Sigmoid colon (tissue), 7 donors: ENCODE results near the gene TNPO3. TPM values are rescaled to one million over a fixed set of nuclear protein-coding genes. Genes with fewer than 3 reads are reported as not detected.

ENCODE experiments used
- DNase-seq: peaks from one replicate; pipeline ENCODE4 v3.0.0-alpha.2; 2019
- H3K27ac ChIP-seq, 4 donors: fragments of 200-600 bp; sonication (generic); one replicate each; pipeline ENCODE4 v1.5.1; 2016 to 2019; ENCODE audit warnings: mild to moderate bottlenecking in 1 of 4
- H3K27me3 ChIP-seq, 3 donors: fragments of 200-600 bp; sonication (generic); one replicate each; pipeline ENCODE4 v1.5.1; 2019; ENCODE audit warnings: mild to moderate bottlenecking in 1 of 3
- H3K36me3 ChIP-seq, 4 donors: fragments of 200-600 bp; sonication (generic); one replicate each; pipeline ENCODE4 v1.5.1; 2016 to 2019
- H3K4me1 ChIP-seq, 4 donors: fragments of 200-600 bp; sonication (generic); one replicate each; pipeline ENCODE4 v1.5.1; 2017 to 2019
- H3K4me3 ChIP-seq, 4 donors: fragments of 200-600 bp; sonication (generic); one replicate each; pipeline ENCODE4 v1.5.1; 2017 to 2019; ENCODE audit warnings: mild to moderate bottlenecking in 2 of 4, moderate library complexity in 1 of 4
- H3K9me3 ChIP-seq, 4 donors: fragments of 200-600 bp in 3 of 4; sonication (generic) in 3 of 4; one replicate each; pipeline versions ENCODE4 v1.5.1 to v1.6.1; 2013 to 2019
- EP300 ChIP-seq, 4 donors: sonication (generic); formaldehyde crosslinking; IDR thresholded peaks; one replicate each; pipeline ENCODE4 v1.6.1; 2017; ENCODE audit warnings: antibody characterized with exemption in 4 of 4
- POLR2A ChIP-seq, 2 donors: fragments of 450-650 bp; IDR thresholded peaks; one replicate each; pipeline ENCODE4 v1.6.1; 2016; ENCODE audit warnings: antibody characterized with exemption in 2 of 2, mild to moderate bottlenecking in 2 of 2, moderate library complexity in 2 of 2
- POLR2AphosphoS5 ChIP-seq, 4 donors: sonication (generic); formaldehyde crosslinking; IDR thresholded peaks; one replicate each; pipeline ENCODE4 v1.6.1; 2017; ENCODE audit warnings: antibody characterized with exemption in 4 of 4
- WGBS, 2 donors: extraction: QIAGEN DNeasy Blood & Tissue Kit; methylation state at CpG; one replicate each; pipeline ENCODE4 v1.1.7; 2013; 5-methylcytosine and 5-hydroxymethylcytosine counted together
- intact Hi-C: fragments of 100-400 bp; cut with DNase I; formaldehyde crosslinking; loops from one replicate; pipeline ENCODE4 v1.15.1; 2023
- polyA plus RNA-seq, 3 donors: library from polyadenylated mRNA; stranded (reverse); fragments of 200-250 nt; gene quantifications; one replicate each; pipeline ENCODE4 v1.2.3, GENCODE V29; 2013
- total RNA-seq, 4 donors: library from RNA; depleted of rRNA; stranded (reverse); fragments of >200 nt; gene quantifications; one replicate each; pipeline ENCODE4 v1.1.0, GENCODE V29; 2016
- TF ChIP-seq, protein P1 (sequence below), 4 experiments: fragments of 450-650 bp in 3 of 4; fragments of 200-600 bp in 1 of 4; IDR thresholded peaks; one replicate each; pipeline ENCODE4 v1.5.1; 2016 to 2019; ENCODE audit warnings: antibody characterized with exemption in 4 of 4, mild to moderate bottlenecking in 3 of 4, moderate library complexity in 2 of 4
- donor health status: healthy with polysubstance abuse.
- donor health status: Bipolar disorder and iron deficiency.
- donor health status: healthy.

TNPO3 gene
- total and polyA plus RNA-seq, 7 donors: 13.2 to 40.5 (median 35.2) TPM

DNA sequence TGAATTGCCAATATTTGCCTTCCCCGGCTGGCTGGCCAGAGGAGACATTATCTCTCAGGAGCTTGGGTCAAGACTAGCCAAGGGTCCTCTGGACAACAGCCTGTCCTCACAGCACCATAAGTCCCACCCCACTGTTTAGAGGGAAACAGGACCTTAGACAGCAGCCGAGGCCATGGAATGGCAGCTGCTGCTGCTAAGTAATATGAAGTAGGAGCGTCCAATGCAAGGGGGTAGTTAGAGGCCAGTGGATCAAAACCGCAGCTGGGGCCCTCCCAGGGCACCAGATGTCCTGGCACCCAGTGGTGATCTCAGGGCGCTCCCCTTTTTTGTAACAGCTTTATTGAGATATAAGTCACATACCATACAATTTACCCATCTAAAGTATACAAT is 131.5 kb downstream of the TNPO3 start:
- intact Hi-C loops: no loop called here
- DNase-seq: peak; percentile 14
- H3K4me1 ChIP-seq: no peaks in the 10 kb centered on the region
- TF ChIP-seq POLR2A (IDR thresholded peaks at IDR 0.05) (no peak), EP300 (IDR thresholded peaks at IDR 0.05) (no peak), POLR2AphosphoS5 (IDR thresholded peaks at IDR 0.05) (no peak)
- TF ChIP-seq, protein P1, sequence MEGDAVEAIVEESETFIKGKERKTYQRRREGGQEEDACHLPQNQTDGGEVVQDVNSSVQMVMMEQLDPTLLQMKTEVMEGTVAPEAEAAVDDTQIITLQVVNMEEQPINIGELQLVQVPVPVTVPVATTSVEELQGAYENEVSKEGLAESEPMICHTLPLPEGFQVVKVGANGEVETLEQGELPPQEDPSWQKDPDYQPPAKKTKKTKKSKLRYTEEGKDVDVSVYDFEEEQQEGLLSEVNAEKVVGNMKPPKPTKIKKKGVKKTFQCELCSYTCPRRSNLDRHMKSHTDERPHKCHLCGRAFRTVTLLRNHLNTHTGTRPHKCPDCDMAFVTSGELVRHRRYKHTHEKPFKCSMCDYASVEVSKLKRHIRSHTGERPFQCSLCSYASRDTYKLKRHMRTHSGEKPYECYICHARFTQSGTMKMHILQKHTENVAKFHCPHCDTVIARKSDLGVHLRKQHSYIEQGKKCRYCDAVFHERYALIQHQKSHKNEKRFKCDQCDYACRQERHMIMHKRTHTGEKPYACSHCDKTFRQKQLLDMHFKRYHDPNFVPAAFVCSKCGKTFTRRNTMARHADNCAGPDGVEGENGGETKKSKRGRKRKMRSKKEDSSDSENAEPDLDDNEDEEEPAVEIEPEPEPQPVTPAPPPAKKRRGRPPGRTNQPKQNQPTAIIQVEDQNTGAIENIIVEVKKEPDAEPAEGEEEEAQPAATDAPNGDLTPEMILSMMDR (IDR thresholded peaks at IDR 0.05): no peak
- 59 to 83% methylated on average over 5 of the region's 5 CpGs for WGBS, 2 donors
- no peaks in the 10 kb centered on the region for H3K9me3 ChIP-seq
- H3K36me3 ChIP-seq: no peaks in the 10 kb centered on the region
- H3K4me3 ChIP-seq: no peak overlapping the region
- H3K27ac ChIP-seq: no peak overlapping the region
- peaks cover 0 to 12% (median 5%) of the 10 kb centered on the region in 3 donors for H3K27me3 ChIP-seq

DNA sequence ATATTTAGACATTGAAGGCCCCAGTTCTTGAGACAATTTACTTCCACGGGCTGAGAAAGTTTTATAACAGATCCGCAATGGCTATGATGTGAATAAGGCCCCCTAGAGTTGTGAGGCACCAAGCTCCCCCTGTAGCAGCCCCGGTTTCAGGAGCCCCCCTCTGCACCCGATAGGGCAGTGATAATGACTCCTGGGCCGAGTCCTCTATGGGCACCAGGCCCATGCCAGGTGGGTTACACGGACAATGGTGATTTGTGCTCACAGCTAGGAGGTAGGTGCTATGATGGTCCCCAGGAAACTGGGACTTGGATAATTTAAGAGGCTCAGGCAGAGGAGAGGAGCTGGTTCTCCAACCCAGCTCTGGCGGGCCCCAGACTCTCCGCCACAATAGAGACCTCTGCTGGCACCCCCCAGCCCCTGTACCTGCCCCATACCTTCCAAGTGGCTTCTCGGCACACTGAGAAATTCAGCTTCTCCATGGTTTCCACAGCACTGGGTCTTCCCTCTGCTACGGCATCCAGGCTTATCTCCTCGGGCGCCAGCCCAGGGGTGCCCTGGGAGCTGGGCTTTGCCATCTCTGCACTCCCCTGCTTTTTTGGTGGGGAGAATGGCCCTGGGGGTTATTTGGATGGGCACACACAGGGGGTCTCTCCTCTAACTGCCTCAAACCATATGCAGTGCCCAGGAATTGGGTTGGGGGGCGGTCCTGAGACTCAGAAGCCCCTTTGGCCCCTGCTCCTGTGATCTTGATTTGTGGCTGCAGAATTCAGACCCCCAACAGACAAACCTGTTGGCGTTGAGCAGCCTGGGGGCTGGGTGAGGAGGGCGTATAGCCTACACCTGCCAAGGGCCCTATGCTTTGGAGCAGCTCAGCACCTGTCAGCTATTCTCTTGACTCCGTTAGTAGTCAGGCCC is 132.2 kb downstream of the TNPO3 start:
- no peak for TF ChIP-seq POLR2AphosphoS5 (IDR thresholded peaks at IDR 0.05)
- no peak for TF ChIP-seq EP300 (IDR thresholded peaks at IDR 0.05)
- TF ChIP-seq POLR2A (IDR thresholded peaks at IDR 0.05): no peak
- TF ChIP-seq, protein P1 (IDR thresholded peaks at IDR 0.05): no peak
- Histone ChIP-seq H3K4me1 (no peaks in the 10 kb centered on the region), H3K4me3 (no peak overlapping the region), H3K36me3 (no peaks in the 10 kb centered on the region), H3K27ac (no peak overlapping the region), H3K27me3 (peaks cover 0 to 19% (median 8%) of the 10 kb centered on the region in 3 donors), H3K9me3 (no peaks in the 10 kb centered on the region)
- intact Hi-C loops: no loop called here
- DNase-seq: peak; percentile 40
- 75 to 86% methylated on average over 16 of the region's 16 CpGs for WGBS, 2 donors

DNA sequence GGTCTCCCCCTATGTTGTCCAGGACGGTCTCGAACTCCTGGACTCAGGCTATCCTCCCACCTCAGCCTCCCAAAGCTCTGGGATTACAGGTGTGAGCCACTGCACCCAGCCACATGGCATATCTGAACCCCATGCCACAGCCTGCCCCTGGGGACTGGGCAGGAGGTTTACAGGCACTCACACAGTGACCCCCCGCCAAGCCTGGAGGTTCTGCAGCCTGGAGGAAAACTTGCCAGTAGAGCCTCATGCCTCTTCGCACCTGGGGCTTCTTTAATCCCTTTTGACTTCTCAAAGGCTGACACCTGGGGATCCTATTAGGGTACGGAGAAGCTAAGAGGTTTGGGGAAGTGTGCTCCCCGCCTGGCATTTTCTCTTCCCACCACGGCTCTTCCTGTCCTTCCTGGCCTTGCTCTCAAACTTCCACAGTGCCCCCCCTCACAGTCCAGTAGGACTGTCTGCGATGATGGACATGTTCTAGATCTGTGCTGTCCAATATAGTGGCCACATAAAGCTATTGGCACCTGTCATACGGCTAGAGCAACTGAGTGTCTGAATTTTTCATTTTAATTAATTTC is 133.0 kb downstream of the TNPO3 start:
- peak; percentile 41 for DNase-seq
- H3K36me3 ChIP-seq: no peaks in the 10 kb centered on the region
- intact Hi-C loops: no loop called here
- no peak overlapping the region for H3K27ac ChIP-seq
- no peaks in the 10 kb centered on the region for H3K9me3 ChIP-seq
- H3K4me1 ChIP-seq: no peaks in the 10 kb centered on the region
- peaks cover 0 to 22% (median 11%) of the 10 kb centered on the region in 3 donors for H3K27me3 ChIP-seq
- 83% methylated on average over 9 of the region's 9 CpGs for WGBS, 2 donors
- TF ChIP-seq EP300 (IDR thresholded peaks at IDR 0.05): no peak
- TF ChIP-seq, protein P1 (IDR thresholded peaks at IDR 0.05): no peak
- no peak for TF ChIP-seq POLR2AphosphoS5 (IDR thresholded peaks at IDR 0.05)
- no peak for TF ChIP-seq POLR2A (IDR thresholded peaks at IDR 0.05)
- H3K4me3 ChIP-seq: no peak overlapping the region

DNA sequence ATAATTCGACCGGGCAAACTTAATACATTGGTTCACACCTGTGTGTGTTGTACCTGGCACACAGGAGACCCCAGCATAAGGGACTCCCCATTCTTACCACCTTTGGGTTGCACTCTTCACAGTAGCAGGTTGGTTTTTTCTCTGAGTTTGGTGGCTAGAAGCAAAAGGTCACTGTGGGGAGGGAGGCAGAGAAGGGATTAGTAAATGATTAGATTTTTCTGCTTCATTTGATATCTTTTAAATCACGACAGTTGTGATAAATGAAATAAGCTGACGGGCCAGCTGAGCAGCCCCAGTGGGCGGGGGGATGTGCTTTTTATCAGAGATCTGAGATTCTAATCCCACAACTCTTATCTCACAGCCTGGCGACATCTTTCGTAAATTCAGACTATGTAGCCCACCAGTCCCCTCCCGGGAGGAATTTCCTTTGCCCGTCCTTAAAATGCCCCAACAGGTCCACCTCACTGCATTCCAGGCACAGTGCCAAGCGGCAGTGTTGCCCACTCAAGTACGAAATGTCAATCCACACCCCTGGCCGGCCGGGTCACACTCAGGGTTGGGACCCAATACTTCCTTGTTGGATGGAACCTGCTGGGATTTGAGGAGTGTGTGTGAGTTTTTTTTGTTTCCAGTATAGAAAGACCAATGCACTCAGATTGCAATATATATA is 133.9 kb downstream of the TNPO3 start:
- Histone ChIP-seq H3K27ac (no peak overlapping the region), H3K9me3 (no peaks in the 10 kb centered on the region), H3K36me3 (no peaks in the 10 kb centered on the region), H3K4me3 (no peak overlapping the region), H3K27me3 (peaks cover 0 to 30% (median 20%) of the 10 kb centered on the region in 3 donors), H3K4me1 (peaks cover 0 to 2% (median 2%) of the 10 kb centered on the region in 4 donors)
- intact Hi-C loops: no loop called here
- peak; percentile 63 for DNase-seq
- 51 to 75% methylated on average over 13 of the region's 13 CpGs for WGBS, 2 donors
- TF ChIP-seq, protein P1 (IDR thresholded peaks at IDR 0.05): no peak
- TF ChIP-seq EP300 (IDR thresholded peaks at IDR 0.05): no peak
- TF ChIP-seq POLR2AphosphoS5 (IDR thresholded peaks at IDR 0.05): no peak
- TF ChIP-seq POLR2A (IDR thresholded peaks at IDR 0.05): no peak
